GM18951 (cell line): ENCODE measurements around the gene TSC22D2.

ENCODE experiments used
- POLR2A ChIP-seq: IDR thresholded peaks from 4 replicates; pipeline ENCODE4 v1.6.1; 2011; ENCODE audit warnings: mild to moderate bottlenecking; ENCODE audit not compliant: insufficient read length, insufficient read depth; ENCODE audit errors: extremely low read depth
- in situ Hi-C: fragments of 300-500 bp; cut with MboI; formaldehyde crosslinking; loops from one replicate; pipeline ENCODE4 v1.12.0; 2022; ENCODE audit warnings: low sequenced_read_pairs, mixed read lengths, inconsistent platforms; ENCODE audit not compliant: unreplicated experiment

The TSC22D2 gene

GRCh38 chr3:150434234-150434633 is 26.1 kb downstream of the TSC22D2 start:
- no peak for TF ChIP-seq POLR2A
- in situ Hi-C loops = no loop called here

- TF ChIP-seq POLR2A = no peak
- in situ Hi-C loops = no loop called here
Observed at GRCh38 chr3:150436161-150436560, 28.1 kb downstream of the TSC22D2 start.

GRCh38 chr3:150439657-150440056 is 31.6 kb downstream of the TSC22D2 start:
- TF ChIP-seq POLR2A = no peak
- in situ Hi-C loops = no loop called here

- in situ Hi-C loops = no loop called here
- TF ChIP-seq POLR2A = no peak
Observed at GRCh38 chr3:150443331-150443741, 35.2 kb downstream of the TSC22D2 start.

- in situ Hi-C loops = no loop called here
- TF ChIP-seq POLR2A = no peak
Observed at GRCh38 chr3:150444371-150444770, 36.3 kb downstream of the TSC22D2 start.

GRCh38 chr3:150446470-150446977 is 38.4 kb downstream of the TSC22D2 start:
- no peak for TF ChIP-seq POLR2A

GRCh38 chr3:150447084-150447483 is 39.0 kb downstream of the TSC22D2 start:
- in situ Hi-C loops = no loop called here
- TF ChIP-seq POLR2A = no peak

More at GRCh38 chr3:150446470-150446977, 38.4 kb downstream of the TSC22D2 start:
- in situ Hi-C loops = no loop called here

GRCh38 chr3:150447631-150448465 is 39.8 kb downstream of the TSC22D2 start:
- in situ Hi-C loops = no loop called here
- no peak for TF ChIP-seq POLR2A

- no peak for TF ChIP-seq POLR2A
- in situ Hi-C loops = no loop called here
Observed at GRCh38 chr3:150449169-150449721, 41.1 kb downstream of the TSC22D2 start.

- no peak for TF ChIP-seq POLR2A
- in situ Hi-C loops = no loop called here
Observed at GRCh38 chr3:150450916-150451315, 42.8 kb downstream of the TSC22D2 start.

- in situ Hi-C loops = no loop called here
- TF ChIP-seq POLR2A = no peak
Observed at GRCh38 chr3:150451329-150452048, 43.4 kb downstream of the TSC22D2 start.

GRCh38 chr3:150453353-150453752 is 45.3 kb downstream of the TSC22D2 start:
- TF ChIP-seq POLR2A = no peak
- in situ Hi-C loops = no loop called here

- in situ Hi-C loops = no loop called here
- TF ChIP-seq POLR2A = no peak
Observed at GRCh38 chr3:150454085-150454484, 46.0 kb downstream of the TSC22D2 start.
